HG02763 (cell line): ENCODE measurements around the gene INO80E.
"Not testable (repeated sequence)": the region's sequence is repeated elsewhere in the genome, so short reads cannot be mapped to it uniquely, and the experiment has no call there.

Source experiments
- ATAC-seq: cut with Tn5 transposase; IDR thresholded peaks from one replicate; pipeline ENCODE4 v1.9.1; 2021; ENCODE audit warnings: mild to moderate bottlenecking, moderate library complexity; ENCODE audit not compliant: unreplicated experiment

INO80E gene

GRCh38 chr16:30030011-30030685 lies 34.1 kb downstream of the INO80E start:
- ATAC-seq, result no peak

DNA sequence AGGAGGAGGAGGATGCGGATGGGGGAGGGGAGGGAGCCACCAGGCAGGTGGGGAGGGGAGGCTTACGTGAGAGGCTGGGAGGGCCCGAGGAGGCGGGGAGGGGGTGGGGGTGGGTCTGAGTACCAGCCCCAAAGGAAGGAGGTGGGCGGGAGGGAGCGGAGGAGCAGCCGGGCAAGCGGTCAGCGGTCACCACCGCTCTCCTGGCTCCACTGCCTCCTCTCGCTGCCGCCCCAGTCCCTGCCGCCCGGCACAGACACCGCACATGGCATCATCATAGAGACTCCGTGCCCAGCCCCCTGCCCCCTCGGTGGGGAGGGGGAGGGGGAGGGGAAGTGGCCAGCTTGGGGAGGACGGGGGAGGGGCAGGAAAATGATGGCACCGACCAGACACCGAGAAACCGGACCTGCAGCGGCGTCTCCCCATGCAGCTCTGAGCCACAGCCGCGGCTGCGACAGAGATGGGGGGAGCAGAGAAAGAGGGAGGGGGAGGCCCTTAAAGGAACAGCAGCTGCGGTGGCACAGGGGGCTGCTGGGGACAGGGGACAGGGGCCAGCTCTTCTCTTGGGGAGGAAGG lies 34.9 kb downstream of the INO80E start, which contains the start of gene TLCD3B:
TLCD3B (minus strand) TSS at position 431 of the 573 bp plus-strand sequence. CDS start 744 bp downstream, outside the sequence.
- ATAC-seq, result no peak

- no peak for ATAC-seq
Observed at GRCh38 chr16:30031477-30031918, 35.5 kb downstream of the INO80E start.

DNA sequence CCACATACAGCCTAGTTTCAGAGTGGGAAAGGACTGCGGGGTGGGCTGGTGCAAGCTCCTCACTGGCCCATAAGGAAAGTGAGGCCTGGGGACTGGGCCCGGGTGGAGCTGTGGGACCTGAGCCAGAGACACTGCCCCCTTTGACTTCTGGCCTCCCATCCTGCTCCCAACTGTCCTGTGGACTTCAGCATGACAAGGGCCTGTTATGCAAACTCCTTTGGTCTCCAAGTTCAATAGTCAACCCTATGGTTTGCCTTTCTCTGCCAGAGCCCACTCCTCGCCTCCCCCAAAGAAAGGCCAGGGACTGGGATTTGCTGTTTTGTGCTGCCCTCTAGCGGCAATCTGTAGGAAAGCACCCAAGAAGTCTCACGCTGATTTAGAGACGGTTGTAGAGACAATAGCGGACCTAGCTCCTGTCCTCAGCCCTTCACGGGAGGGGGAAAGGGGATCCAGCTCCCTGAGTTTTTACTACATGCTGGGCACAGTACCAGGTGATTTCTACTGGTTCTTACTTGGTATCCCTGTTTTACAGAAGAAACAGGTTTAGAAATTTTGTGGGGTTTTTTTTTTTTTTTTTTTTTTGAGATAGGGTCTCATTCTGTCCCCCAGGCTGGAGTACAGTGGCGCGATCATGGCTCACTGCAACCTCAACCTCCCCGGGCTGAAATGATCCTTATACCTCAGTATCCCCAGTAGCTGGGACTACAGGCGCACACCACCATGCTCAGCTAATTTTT lies 36.2 kb downstream of the INO80E start:
- ATAC-seq, result no peak

- no peak for ATAC-seq
Observed at GRCh38 chr16:30033270-30033669, 37.2 kb downstream of the INO80E start.

GRCh38 chr16:30040221-30040620 lies 44.2 kb downstream of the INO80E start:
- ATAC-seq, result no peak

DNA sequence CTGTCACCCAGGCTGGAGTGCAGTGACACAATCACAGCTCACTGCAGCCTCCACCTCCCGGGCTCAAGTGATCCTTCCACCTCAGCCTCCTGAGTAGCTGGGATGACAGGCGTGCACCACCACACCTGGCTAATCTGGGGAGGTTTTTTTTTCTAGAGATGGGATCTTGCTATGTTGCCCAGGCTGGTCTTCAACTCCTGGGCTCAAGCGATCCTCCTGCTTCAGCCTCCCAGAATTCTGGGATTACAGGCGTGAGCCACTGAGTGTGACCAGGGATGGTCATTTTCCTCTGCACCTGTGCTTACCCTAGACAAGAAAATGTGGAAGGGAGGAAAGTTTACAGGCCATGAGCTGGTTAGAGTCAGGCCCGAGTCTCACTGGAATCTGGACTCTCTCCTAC lies 44.6 kb downstream of the INO80E start:
- not testable (repeated sequence) for ATAC-seq

GRCh38 chr16:30041841-30042240 lies 45.8 kb downstream of the INO80E start:
- no peak for ATAC-seq

- ATAC-seq, result no peak
Observed at GRCh38 chr16:30046178-30046577, 50.1 kb downstream of the INO80E start.

DNA sequence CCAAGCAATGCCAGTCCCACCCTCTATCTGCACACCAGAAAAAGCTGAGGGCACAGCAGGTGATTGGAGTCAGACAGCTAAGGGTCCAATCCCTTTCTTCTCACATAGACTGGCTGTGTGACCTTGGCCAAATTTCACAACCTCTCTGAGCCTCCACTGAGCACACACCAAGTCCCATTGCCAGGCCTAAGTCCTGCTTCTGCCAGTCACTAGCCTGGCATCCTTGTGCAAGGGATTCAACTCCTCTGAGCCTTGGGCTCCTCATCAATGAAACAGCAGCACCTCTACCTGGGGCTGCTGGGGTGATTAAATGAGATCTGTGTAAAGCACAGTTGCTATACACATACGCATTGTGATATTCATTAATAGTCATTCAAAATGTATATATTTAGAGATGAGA lies 50.5 kb downstream of the INO80E start:
- no peak for ATAC-seq

DNA sequence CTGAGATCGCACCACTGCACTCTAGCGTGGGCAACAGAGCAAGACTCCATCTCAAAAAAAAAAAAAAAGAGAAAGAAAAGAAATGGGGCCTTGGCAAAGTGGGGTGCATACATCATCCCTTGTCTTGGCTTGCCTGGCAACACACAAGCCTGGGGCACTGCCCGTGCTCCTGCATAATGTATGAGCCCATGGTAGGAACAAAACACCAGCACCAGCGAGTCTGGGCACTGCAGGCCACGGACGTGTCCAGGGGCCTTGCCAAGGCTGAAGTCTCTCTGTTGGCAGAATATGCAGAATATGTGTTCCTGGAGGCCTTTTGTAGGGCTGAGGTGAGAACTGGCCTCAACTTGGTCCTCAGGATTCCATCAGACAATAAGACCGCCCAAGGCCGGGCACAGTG lies 53.8 kb downstream of the INO80E start:
- ATAC-seq, result no peak

GRCh38 chr16:30051518-30051917 lies 55.5 kb downstream of the INO80E start:
- ATAC-seq, result no peak

DNA sequence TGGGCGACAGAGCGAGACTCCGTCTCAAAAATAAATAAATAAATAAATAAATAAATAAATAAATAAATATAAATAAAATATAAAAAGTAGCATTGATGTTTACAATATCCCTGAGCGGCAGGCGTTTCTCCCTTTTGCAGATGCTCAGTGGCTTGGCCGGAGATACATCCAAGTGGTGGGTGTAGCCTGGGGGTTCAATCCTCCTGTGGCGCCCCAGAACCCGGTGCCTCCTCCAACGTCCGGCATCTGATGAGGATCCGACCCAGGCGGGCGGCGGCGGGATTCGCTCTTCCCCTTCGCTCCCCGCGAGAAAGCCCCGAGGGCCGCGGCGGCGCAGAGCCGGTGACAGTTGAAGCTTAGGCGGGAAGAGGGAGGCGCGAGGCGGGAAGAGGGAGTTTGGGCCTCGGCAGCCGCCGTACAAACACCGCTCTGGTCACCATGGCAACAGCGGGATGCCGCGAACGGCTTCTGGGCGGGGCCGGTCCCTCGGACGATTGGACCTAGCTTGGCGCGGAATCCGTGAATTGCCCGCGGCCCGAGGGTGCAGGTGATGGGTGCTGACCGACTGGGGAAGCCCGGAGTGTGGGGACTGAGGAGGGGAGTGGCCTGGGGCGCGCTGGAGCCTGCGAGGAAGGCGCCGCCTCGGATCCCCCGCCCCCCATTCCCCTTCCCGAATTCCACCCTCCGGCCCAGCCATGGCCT lies 56.8 kb downstream of the INO80E start:
- no peak for ATAC-seq

DNA sequence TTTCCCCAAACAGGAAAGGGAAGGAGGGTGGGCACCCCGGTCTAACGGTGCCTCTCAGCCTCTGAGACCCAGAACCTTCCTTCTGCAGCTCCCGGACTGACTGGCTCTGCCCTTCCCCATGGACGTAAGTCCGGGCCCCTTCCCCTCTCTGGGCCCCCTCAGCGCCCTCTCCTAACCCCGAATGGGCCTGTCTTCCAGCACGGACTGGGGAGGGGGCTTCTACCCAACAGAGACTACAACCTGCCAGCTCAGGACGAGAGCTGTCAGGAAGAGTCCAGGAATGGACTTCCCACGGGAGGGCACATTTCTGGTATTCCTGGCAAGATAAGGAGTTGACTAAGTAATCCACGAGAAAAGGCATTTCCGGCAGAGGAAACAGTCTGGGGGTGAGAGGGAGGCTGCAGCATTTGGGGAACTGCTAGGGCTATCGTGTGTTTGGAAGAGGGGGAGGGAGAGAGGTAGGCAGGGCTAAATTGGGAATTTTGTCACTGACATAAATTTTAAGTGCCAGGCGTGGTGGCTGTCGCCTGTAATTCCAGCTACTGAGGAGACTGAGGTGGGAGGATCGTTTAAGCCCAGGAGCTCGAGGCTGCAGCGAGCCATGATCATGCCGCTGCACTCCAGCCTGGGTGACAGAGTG lies 57.5 kb downstream of the INO80E start:
- ATAC-seq, result no peak

GRCh38 chr16:30054451-30054850 lies 58.4 kb downstream of the INO80E start:
- ATAC-seq, result no peak

DNA sequence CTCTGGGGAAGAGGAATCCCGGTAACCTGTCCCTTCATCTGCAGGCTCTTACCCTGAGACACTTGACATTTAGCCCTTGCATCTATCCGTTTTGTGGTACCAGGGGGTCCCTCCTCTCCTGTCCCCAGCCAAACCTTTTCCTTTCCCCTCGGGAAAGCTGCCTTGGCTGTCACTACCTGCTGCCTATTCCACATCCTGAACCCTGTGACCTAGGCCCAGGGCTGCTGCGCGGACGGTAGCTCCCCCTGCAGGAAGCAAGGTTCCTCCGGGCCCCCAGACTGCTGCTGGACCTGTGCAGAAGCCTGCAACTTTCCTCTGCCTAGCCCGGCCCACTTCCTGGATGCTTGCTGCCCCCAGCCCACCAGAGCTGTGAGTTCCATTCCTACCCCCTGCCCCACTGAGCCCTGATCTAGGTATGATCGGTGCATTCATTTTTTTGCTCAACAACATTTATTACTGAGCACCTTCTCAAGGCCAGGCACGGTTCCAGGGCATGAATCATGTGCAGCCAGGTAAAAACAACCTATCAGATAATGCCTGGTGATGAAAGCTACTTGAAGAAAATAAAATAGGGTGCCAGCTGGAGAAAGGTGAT lies 59.0 kb downstream of the INO80E start:
- no peak for ATAC-seq
